ENCODE results near the gene IL36A. TPM values are rescaled to one million over a fixed set of nuclear protein-coding genes. Genes with fewer than 3 reads are reported as not detected.

IL36A gene
- total RNA-seq, 3 donors from 2014 or later, result not detected

DNA sequence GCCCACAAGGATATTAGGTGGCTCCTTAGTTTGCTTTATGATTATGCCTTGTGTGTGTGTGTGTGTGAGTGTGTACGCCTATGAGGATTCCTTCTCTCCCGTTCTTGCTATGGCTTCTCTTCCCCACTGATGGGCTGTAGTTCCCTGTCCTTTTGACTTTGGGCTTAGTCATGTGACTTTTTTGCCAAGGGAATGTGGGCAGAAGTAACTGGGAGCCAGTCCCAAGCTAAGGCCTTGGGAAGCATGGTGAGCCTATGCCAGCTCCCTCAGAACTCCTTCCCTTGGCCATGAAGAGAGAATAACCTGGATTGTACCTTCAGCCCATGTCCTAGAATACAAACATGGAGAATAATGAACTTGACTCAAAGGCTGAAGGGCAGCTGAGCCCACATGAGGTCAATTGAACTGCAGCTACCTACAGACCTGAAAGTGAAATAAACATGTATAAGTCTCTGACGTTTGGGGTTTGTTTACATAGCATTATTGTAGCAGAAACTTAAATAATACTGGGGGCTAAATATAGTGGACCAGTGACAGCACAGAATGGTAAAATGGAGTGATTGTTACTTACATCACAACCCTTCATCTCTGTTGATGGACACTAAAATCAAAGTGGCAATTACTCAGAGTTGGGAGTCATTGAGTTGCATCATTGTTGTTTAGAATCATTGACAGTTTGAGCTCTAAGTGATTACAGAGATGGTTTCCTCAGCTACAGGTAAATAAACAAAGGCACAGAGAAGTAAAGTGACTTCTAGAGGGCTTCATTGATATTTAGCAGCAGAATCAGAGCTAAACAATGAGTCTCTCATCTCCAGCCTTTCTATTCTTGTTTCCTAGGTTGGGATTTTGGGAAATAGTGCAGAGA lies 42.7 kb upstream of the IL36A start:
- H3K4me3 ChIP-seq, result no peak overlapping the region
- no peaks in the 10 kb centered on the region for H3K4me1 ChIP-seq
- DNase-seq (ENCODE audit: low spot score in 2 of 2), result no peak

GRCh38 chr2:112967023-112967422 lies 38.2 kb upstream of the IL36A start:
- Histone ChIP-seq H3K27me3 (no peaks in the 10 kb centered on the region), H3K9me3 (no peaks in the 10 kb centered on the region), H3K36me3 (no peaks in the 10 kb centered on the region), H3K27ac (no peak overlapping the region), H3K4me3 (no peak overlapping the region), H3K4me1 (no peaks in the 10 kb centered on the region)
- TF ChIP-seq, protein P1, sequence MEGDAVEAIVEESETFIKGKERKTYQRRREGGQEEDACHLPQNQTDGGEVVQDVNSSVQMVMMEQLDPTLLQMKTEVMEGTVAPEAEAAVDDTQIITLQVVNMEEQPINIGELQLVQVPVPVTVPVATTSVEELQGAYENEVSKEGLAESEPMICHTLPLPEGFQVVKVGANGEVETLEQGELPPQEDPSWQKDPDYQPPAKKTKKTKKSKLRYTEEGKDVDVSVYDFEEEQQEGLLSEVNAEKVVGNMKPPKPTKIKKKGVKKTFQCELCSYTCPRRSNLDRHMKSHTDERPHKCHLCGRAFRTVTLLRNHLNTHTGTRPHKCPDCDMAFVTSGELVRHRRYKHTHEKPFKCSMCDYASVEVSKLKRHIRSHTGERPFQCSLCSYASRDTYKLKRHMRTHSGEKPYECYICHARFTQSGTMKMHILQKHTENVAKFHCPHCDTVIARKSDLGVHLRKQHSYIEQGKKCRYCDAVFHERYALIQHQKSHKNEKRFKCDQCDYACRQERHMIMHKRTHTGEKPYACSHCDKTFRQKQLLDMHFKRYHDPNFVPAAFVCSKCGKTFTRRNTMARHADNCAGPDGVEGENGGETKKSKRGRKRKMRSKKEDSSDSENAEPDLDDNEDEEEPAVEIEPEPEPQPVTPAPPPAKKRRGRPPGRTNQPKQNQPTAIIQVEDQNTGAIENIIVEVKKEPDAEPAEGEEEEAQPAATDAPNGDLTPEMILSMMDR (IDR thresholded peaks at IDR 0.05), result no peak
- TF ChIP-seq POLR2A (IDR thresholded peaks at IDR 0.05) (no peak), POLR2AphosphoS5 (IDR thresholded peaks at IDR 0.05) (no peak)
- intact Hi-C loops (cut with DNase I; ENCODE audit: low total_unique reads), result no loop called here
- DNase-seq (ENCODE audit: low spot score in 2 of 2), result no peak

More for the DNA sequence above, 42.7 kb upstream of the IL36A start:
- H3K9me3 ChIP-seq, result no peaks in the 10 kb centered on the region
- H3K27ac ChIP-seq, result no peak overlapping the region
- TF ChIP-seq POLR2A (IDR thresholded peaks at IDR 0.05) (no peak), POLR2AphosphoS5 (IDR thresholded peaks at IDR 0.05) (no peak)
- TF ChIP-seq, protein P1 (IDR thresholded peaks at IDR 0.05), result no peak
- intact Hi-C loops (cut with DNase I; ENCODE audit: low total_unique reads), result no loop called here
- H3K36me3 ChIP-seq, result no peaks in the 10 kb centered on the region
- H3K27me3 ChIP-seq, result no peaks in the 10 kb centered on the region

- H3K4me3 ChIP-seq, result no peak overlapping the region
- no peak for DNase-seq (ENCODE audit: low spot score in 2 of 2)
- no peaks in the 10 kb centered on the region for H3K4me1 ChIP-seq
- TF ChIP-seq, protein P1 (IDR thresholded peaks at IDR 0.05), result no peak
- TF ChIP-seq POLR2A (IDR thresholded peaks at IDR 0.05), result no peak
- no peak for TF ChIP-seq POLR2AphosphoS5 (IDR thresholded peaks at IDR 0.05)
- H3K9me3 ChIP-seq, result no peaks in the 10 kb centered on the region
- intact Hi-C loops (cut with DNase I; ENCODE audit: low total_unique reads), result no loop called here
- H3K27ac ChIP-seq, result no peak overlapping the region
- H3K27me3 ChIP-seq, result peaks cover 0 to 1% of the 10 kb centered on the region in 2 donors
- no peaks in the 10 kb centered on the region for H3K36me3 ChIP-seq
Measured at GRCh38 chr2:112972423-112973086, 32.7 kb upstream of the IL36A start.

DNA sequence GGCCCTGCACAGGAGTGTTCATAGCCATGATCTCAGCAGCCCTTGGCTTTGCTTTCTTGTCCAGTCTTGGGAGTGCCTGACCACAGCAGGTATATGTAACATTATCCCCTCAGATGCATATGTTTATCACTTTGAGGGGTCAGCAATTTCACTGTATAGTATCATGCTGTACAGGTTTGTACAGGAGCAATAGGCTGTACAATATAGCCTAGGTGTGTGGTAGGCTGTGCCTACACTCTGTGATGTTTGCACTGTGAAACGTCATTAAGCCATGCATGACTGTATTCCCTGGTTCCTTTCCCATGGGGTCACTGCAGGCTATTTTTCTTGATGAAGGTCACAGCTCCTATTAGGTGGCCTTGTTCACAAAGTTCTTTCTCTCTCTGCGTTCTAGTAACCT lies 32.1 kb upstream of the IL36A start:
- DNase-seq (ENCODE audit: low spot score in 2 of 2), result no peak
- H3K36me3 ChIP-seq, result no peaks in the 10 kb centered on the region
- peaks cover 0 to 5% of the 10 kb centered on the region in 2 donors for H3K27me3 ChIP-seq
- H3K27ac ChIP-seq, result no peak overlapping the region
- no peaks in the 10 kb centered on the region for H3K9me3 ChIP-seq
- no peak overlapping the region for H3K4me3 ChIP-seq
- TF ChIP-seq POLR2A (IDR thresholded peaks at IDR 0.05), result no peak
- TF ChIP-seq POLR2AphosphoS5 (IDR thresholded peaks at IDR 0.05), result no peak
- TF ChIP-seq, protein P1 (IDR thresholded peaks at IDR 0.05), result no peak
- intact Hi-C loops (cut with DNase I; ENCODE audit: low total_unique reads), result no loop called here
- H3K4me1 ChIP-seq, result no peaks in the 10 kb centered on the region

GRCh38 chr2:112977559-112978056 lies 27.7 kb upstream of the IL36A start, which contains the start of gene IL36G:
Gene IL36G, plus strand, starts transcription at chr2:112978006. Its CDS starts 633 bp downstream, at chr2:112978639.
- H3K27ac ChIP-seq, result no peak within 1 kb of the TSS
- H3K27me3 ChIP-seq, result peaks cover 0 to 13% of the 10 kb centered on the region in 2 donors
- intact Hi-C loops (cut with DNase I; ENCODE audit: low total_unique reads), result no loop called here
- H3K4me1 ChIP-seq, result no peaks in the 10 kb centered on the region
- H3K36me3 ChIP-seq, result no peaks in the 10 kb centered on the region
- no peak for TF ChIP-seq POLR2A (IDR thresholded peaks at IDR 0.05)
- TF ChIP-seq POLR2AphosphoS5 (IDR thresholded peaks at IDR 0.05), result no peak
- TF ChIP-seq, protein P1 (IDR thresholded peaks at IDR 0.05), result no peak
- no peak within 1 kb of the TSS for H3K4me3 ChIP-seq
- H3K9me3 ChIP-seq, result no peaks in the 10 kb centered on the region
- no peak for DNase-seq (ENCODE audit: low spot score in 2 of 2)
